Measurements from ENCODE around the gene LPAR3. TPM values are rescaled to one million over a fixed set of nuclear protein-coding genes. Genes with fewer than 3 reads are reported as not detected.

The LPAR3 gene
- total RNA-seq, 1 experiment from 2014 or later, result 9.8 TPM

GRCh38 chr1:84930831-84931230, 37.8 kb upstream of the LPAR3 start:
- POLR2A ChIA-PET (ENCODE audit: unreplicated experiment), result no interaction called here
- ATAC-seq (no peak), DNase-seq (no peak)
- CTCF ChIA-PET, result no interaction called here
- H3K79me2 ChIP-seq (ENCODE audit: low read length), result no peaks in the 10 kb centered on the region
- no peaks in the 10 kb centered on the region for H4K20me1 ChIP-seq (ENCODE audit: low read length)
- TF ChIP-seq CTCF (conservative IDR thresholded peaks at IDR 0.05; ENCODE audit: low read depth, low read length), result no peak
- no peak for TF ChIP-seq EZH2phosphoT487 (IDR thresholded peaks at IDR 0.05; ENCODE audit: borderline replicate concordance, low read length)
- no peak for TF ChIP-seq EZH2 (IDR thresholded peaks at IDR 0.05; ENCODE audit: low read length, unreplicated experiment)
- BruUV-seq (replicated peaks), result no TSS peak
- intact Hi-C loops (cut with micrococcal nuclease), result loop anchor here (10.0 kb wide), 2 partner anchors 386 to 426 kb away; partner anchors contain the start of genes GNG5 and SPATA1
- no peak overlapping the region for H3K9ac ChIP-seq (ENCODE audit: low read length)
- H3K4me1 ChIP-seq (ENCODE audit: insufficient read depth, low read length), result peaks cover 26% of the 10 kb centered on the region
- H3K9me2 ChIP-seq (replicated peaks; ENCODE audit: low read length), result no peaks in the 10 kb centered on the region
- no peak overlapping the region for H3K27ac ChIP-seq (ENCODE audit: low read length)
- no peaks in the 10 kb centered on the region for H3K27me3 ChIP-seq (ENCODE audit: low read length)
- no peak overlapping the region for H3K4me2 ChIP-seq (ENCODE audit: low read length)
- H3K36me3 ChIP-seq (ENCODE audit: low read depth, low read length), result no peaks in the 10 kb centered on the region
- no peak overlapping the region for H2AFZ ChIP-seq (ENCODE audit: low read length)
- no peaks in the 10 kb centered on the region for H3K9me3 ChIP-seq (ENCODE audit: low read length)
- H3F3A ChIP-seq (ENCODE audit: low read length, unreplicated experiment), result no peaks in the 10 kb centered on the region
- no peak overlapping the region for H3K4me3 ChIP-seq (ENCODE audit: low read length)

- H4K20me1 ChIP-seq (ENCODE audit: low read length), result no peaks in the 10 kb centered on the region
- POLR2A ChIA-PET (ENCODE audit: unreplicated experiment), result no interaction called here
- H3K36me3 ChIP-seq (ENCODE audit: low read depth, low read length), result no peaks in the 10 kb centered on the region
- H3K4me3 ChIP-seq (ENCODE audit: low read length), result no peak overlapping the region
- peak overlapping the region; percentile 52; the same call in 1 of the 2 replicates for H3K27ac ChIP-seq (ENCODE audit: low read length)
- BruUV-seq (replicated peaks), result no TSS peak
- H3K9ac ChIP-seq (ENCODE audit: low read length), result peak overlapping the region; percentile 21; the same call in 1 of the 2 replicates
- H3K9me3 ChIP-seq (ENCODE audit: low read length), result no peaks in the 10 kb centered on the region
- H3K4me1 ChIP-seq (ENCODE audit: insufficient read depth, low read length), result peaks cover 23% of the 10 kb centered on the region
- no peak for ATAC-seq
- intact Hi-C loops (cut with micrococcal nuclease), result loop anchor here (10.0 kb wide), 2 partner anchors 386 to 426 kb away; partner anchors contain the start of genes GNG5 and SPATA1
- H3K4me2 ChIP-seq (ENCODE audit: low read length), result no peak overlapping the region
- no peak for TF ChIP-seq EZH2phosphoT487 (IDR thresholded peaks at IDR 0.05; ENCODE audit: borderline replicate concordance, low read length)
- TF ChIP-seq CTCF (conservative IDR thresholded peaks at IDR 0.05; ENCODE audit: low read depth, low read length), result no peak
- TF ChIP-seq EZH2 (IDR thresholded peaks at IDR 0.05; ENCODE audit: low read length, unreplicated experiment), result no peak
- H3K79me2 ChIP-seq (ENCODE audit: low read length), result no peaks in the 10 kb centered on the region
- H2AFZ ChIP-seq (ENCODE audit: low read length), result no peak overlapping the region
- DNase-seq, result no peak
- no peaks in the 10 kb centered on the region for H3F3A ChIP-seq (ENCODE audit: low read length, unreplicated experiment)
- CTCF ChIA-PET, result no interaction called here
- H3K9me2 ChIP-seq (replicated peaks; ENCODE audit: low read length), result no peaks in the 10 kb centered on the region
- no peaks in the 10 kb centered on the region for H3K27me3 ChIP-seq (ENCODE audit: low read length)
Observed at GRCh38 chr1:84930329-84930728, 37.3 kb upstream of the LPAR3 start.

- no TSS peak for BruUV-seq (replicated peaks)
- H3K9me2 ChIP-seq (replicated peaks; ENCODE audit: low read length), result no peaks in the 10 kb centered on the region
- peak overlapping the region; percentile 52 for H3K27ac ChIP-seq (ENCODE audit: low read length)
- H3F3A ChIP-seq (ENCODE audit: low read length, unreplicated experiment), result no peaks in the 10 kb centered on the region
- ATAC-seq, result peak; percentile 78
- intact Hi-C loops (cut with micrococcal nuclease), result no loop called here
- H4K20me1 ChIP-seq (ENCODE audit: low read length), result no peaks in the 10 kb centered on the region
- H2AFZ ChIP-seq (ENCODE audit: low read length), result no peak overlapping the region
- H3K4me2 ChIP-seq (ENCODE audit: low read length), result peak overlapping the region; percentile 24; the same call in 1 of the 2 replicates
- peaks cover 16% of the 10 kb centered on the region for H3K4me1 ChIP-seq (ENCODE audit: insufficient read depth, low read length)
- H3K4me3 ChIP-seq (ENCODE audit: low read length), result no peak overlapping the region
- ChIA-PET CTCF (no interaction called here), POLR2A (ENCODE audit: unreplicated experiment) (no interaction called here)
- no peak for TF ChIP-seq CTCF (conservative IDR thresholded peaks at IDR 0.05; ENCODE audit: low read depth, low read length)
- TF ChIP-seq EZH2 (IDR thresholded peaks at IDR 0.05; ENCODE audit: low read length, unreplicated experiment), result no peak
- TF ChIP-seq EZH2phosphoT487 (IDR thresholded peaks at IDR 0.05; ENCODE audit: borderline replicate concordance, low read length), result no peak
- H3K27me3 ChIP-seq (ENCODE audit: low read length), result no peaks in the 10 kb centered on the region
- H3K79me2 ChIP-seq (ENCODE audit: low read length), result no peaks in the 10 kb centered on the region
- peak; percentile 51 for DNase-seq
- H3K36me3 ChIP-seq (ENCODE audit: low read depth, low read length), result no peaks in the 10 kb centered on the region
- peak overlapping the region; percentile 21; the same call in 1 of the 2 replicates for H3K9ac ChIP-seq (ENCODE audit: low read length)
- no peaks in the 10 kb centered on the region for H3K9me3 ChIP-seq (ENCODE audit: low read length)
Observed at GRCh38 chr1:84929581-84929980, 36.6 kb upstream of the LPAR3 start.

All from PC-3 (cell line).